Measurements from ENCODE around the gene MSRB2. TPM values are rescaled to one million over a fixed set of nuclear protein-coding genes. Genes with fewer than 3 reads are reported as not detected.
A peak's percentile ranks its signal among the peaks of the same experiment; 100 is the strongest.

MSRB2 gene
- total RNA-seq, 2 experiments from 2014 or later: 13.9 to 16.0 TPM

DNA sequence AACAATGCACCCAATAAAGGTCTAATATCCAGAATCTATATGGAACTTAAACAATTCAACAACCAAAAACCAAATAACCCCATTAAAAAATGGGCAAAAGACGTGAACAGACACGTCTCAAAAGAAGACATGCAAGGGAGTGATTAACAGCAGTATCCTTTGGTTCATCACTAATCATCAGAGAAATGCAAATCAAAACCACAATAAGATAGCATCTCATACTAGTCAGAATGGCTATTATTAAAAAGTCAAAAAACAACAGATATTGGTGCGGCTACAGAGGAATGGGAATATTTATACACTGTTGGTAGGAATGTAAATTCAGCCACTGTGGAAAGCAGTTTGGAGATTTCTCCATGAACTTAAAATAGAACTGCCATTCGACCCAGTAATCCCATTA, 46.6 kb downstream of the MSRB2 start:
- peaks cover 3% of the 10 kb centered on the region for H3K27me3 Mint-ChIP-seq (ENCODE audit: low read depth)
- intact Hi-C loops (cut with micrococcal nuclease): no loop called here
- peaks cover 5% of the 10 kb centered on the region for H3K9me3 Mint-ChIP-seq
- H3K4me3 Mint-ChIP-seq: no peak overlapping the region
- DNase-seq: no peak
- no peak overlapping the region for H3K27ac Mint-ChIP-seq
- no peaks in the 10 kb centered on the region for H3K36me3 Mint-ChIP-seq (ENCODE audit: low read depth)
- CTCF ChIA-PET: no interaction called here
- H3K4me1 Mint-ChIP-seq (ENCODE audit: low read depth): no peaks in the 10 kb centered on the region

DNA sequence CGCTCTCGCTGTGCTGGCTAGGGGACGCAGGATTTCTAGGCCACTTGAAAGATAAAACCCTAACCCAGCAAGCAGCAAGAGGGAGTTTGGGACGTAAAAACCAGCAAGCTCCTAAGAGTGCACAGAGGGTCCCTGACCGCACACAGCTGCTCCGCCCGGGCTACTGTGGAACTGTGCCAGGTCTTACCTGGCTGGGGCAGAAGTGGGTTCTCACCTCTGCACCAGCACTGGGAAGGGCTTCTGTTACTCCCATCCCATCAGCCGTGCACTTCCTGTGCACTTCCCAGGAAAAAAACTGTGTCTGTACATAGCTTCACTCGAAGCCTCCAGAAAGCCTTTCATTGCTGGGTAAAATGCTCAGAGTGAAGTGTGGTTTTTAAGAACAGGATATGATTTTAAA, 50.9 kb downstream of the MSRB2 start:
- H3K27me3 Mint-ChIP-seq (ENCODE audit: low read depth): peaks cover 8% of the 10 kb centered on the region
- intact Hi-C loops (cut with micrococcal nuclease): no loop called here
- DNase-seq: no peak
- CTCF ChIA-PET: no interaction called here
- no peak overlapping the region for H3K4me3 Mint-ChIP-seq
- no peaks in the 10 kb centered on the region for H3K4me1 Mint-ChIP-seq (ENCODE audit: low read depth)
- no peaks in the 10 kb centered on the region for H3K36me3 Mint-ChIP-seq (ENCODE audit: low read depth)
- no peaks in the 10 kb centered on the region for H3K9me3 Mint-ChIP-seq
- no peak overlapping the region for H3K27ac Mint-ChIP-seq

DNA sequence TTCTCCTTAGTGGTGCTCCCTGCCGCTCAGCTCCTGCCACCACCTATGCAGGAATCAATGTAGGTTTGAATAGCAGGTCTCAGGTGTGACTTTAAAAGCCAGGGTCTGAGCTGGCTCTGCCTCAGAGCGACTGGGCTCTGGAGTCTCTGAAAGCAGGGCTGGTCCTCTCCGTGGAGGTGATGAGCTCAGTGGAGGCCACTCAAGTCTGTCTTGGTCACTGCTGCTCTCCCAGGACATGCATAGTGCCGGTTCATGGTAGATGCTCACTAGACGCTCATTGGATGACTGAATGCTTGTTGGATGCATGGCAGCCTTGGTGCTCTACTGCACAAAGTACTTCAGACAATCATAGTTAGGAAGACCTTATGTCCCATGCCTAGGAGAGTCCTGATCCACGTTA, 51.7 kb downstream of the MSRB2 start:
- H3K4me1 Mint-ChIP-seq (ENCODE audit: low read depth): no peaks in the 10 kb centered on the region
- no peak overlapping the region for H3K27ac Mint-ChIP-seq
- H3K9me3 Mint-ChIP-seq: no peaks in the 10 kb centered on the region
- H3K27me3 Mint-ChIP-seq (ENCODE audit: low read depth): peaks cover 8% of the 10 kb centered on the region
- intact Hi-C loops (cut with micrococcal nuclease): no loop called here
- no peak for DNase-seq
- H3K4me3 Mint-ChIP-seq: no peak overlapping the region
- CTCF ChIA-PET: no interaction called here
- H3K36me3 Mint-ChIP-seq (ENCODE audit: low read depth): no peaks in the 10 kb centered on the region

- Mint-ChIP-seq H3K27ac (no peak overlapping the region), H3K27me3 (ENCODE audit: low read depth) (peaks cover 8% of the 10 kb centered on the region), H3K36me3 (ENCODE audit: low read depth) (no peaks in the 10 kb centered on the region), H3K9me3 (no peaks in the 10 kb centered on the region), H3K4me1 (ENCODE audit: low read depth) (no peaks in the 10 kb centered on the region), H3K4me3 (no peak overlapping the region)
- no peak for DNase-seq
- CTCF ChIA-PET: no interaction called here
- intact Hi-C loops (cut with micrococcal nuclease): no loop called here
Measured at GRCh38 chr10:23148214-23148613, 52.8 kb downstream of the MSRB2 start.

DNA sequence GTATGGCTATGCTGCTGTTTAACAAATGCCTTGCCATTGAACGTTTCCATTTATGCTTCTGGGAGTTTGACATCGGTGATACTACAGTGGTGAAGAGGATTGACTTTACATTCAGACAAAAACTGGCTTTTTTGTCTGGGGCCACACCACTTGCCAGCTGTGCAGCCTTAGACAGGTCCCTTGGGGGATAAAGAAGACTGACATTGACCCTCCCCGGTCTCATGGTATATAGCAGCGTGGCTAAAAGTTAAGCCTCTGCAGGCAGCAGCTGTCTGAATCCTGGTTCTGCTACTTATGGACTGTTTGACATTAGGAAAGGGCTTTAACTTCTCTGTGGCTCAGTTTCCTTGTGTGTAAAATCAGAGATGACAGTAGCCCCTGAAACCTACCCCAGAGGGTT, 54.7 kb downstream of the MSRB2 start:
- intact Hi-C loops (cut with micrococcal nuclease): no loop called here
- CTCF ChIA-PET: no interaction called here
- Mint-ChIP-seq H3K9me3 (no peaks in the 10 kb centered on the region), H3K27ac (no peak overlapping the region), H3K27me3 (ENCODE audit: low read depth) (peaks cover 12% of the 10 kb centered on the region), H3K36me3 (ENCODE audit: low read depth) (no peaks in the 10 kb centered on the region), H3K4me3 (no peak overlapping the region), H3K4me1 (ENCODE audit: low read depth) (no peaks in the 10 kb centered on the region)
- DNase-seq: no peak

DNA sequence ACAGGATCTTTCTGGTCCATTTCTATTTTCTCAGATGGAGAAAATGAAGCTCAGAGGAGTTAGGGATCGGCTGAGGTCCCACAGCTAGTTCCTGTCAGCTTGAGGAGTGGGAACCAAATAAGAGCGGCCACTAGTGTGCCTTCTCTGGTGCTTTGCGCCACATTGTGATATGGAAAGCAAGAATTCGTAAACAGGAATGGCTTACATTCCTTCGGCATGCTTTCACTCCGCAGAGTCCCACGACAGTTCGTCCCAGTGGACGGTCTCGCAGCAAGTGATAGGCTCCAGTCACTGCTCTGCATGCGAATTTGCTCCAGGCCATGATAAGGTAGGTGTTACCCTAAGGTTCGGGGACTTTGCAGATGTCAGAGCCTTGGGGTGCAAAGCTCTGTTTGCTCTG, 55.2 kb downstream of the MSRB2 start:
- CTCF ChIA-PET: no interaction called here

GRCh38 chr10:23151071-23151470, 55.7 kb downstream of the MSRB2 start:
- no peak overlapping the region for H3K27ac Mint-ChIP-seq
- H3K9me3 Mint-ChIP-seq: no peaks in the 10 kb centered on the region
- H3K4me1 Mint-ChIP-seq (ENCODE audit: low read depth): no peaks in the 10 kb centered on the region
- H3K36me3 Mint-ChIP-seq (ENCODE audit: low read depth): no peaks in the 10 kb centered on the region
- CTCF ChIA-PET: no interaction called here
- H3K27me3 Mint-ChIP-seq (ENCODE audit: low read depth): peaks cover 17% of the 10 kb centered on the region
- no peak for DNase-seq
- intact Hi-C loops (cut with micrococcal nuclease): no loop called here
- H3K4me3 Mint-ChIP-seq: no peak overlapping the region

More for the DNA sequence above, 55.2 kb downstream of the MSRB2 start:
- Mint-ChIP-seq H3K36me3 (ENCODE audit: low read depth) (no peaks in the 10 kb centered on the region), H3K4me1 (ENCODE audit: low read depth) (no peaks in the 10 kb centered on the region), H3K9me3 (no peaks in the 10 kb centered on the region), H3K4me3 (no peak overlapping the region), H3K27ac (no peak overlapping the region), H3K27me3 (ENCODE audit: low read depth) (peaks cover 12% of the 10 kb centered on the region)
- no peak for DNase-seq
- intact Hi-C loops (cut with micrococcal nuclease): no loop called here

- no peak overlapping the region for H3K27ac Mint-ChIP-seq
- H3K4me1 Mint-ChIP-seq (ENCODE audit: low read depth): peaks cover 8% of the 10 kb centered on the region
- intact Hi-C loops (cut with micrococcal nuclease): loop anchor here (5.0 kb wide), 2 partner anchors 502 to 1347 kb away; no protein-coding TSS in a partner anchor
- DNase-seq: no peak
- peaks cover 38% of the 10 kb centered on the region for H3K27me3 Mint-ChIP-seq (ENCODE audit: low read depth)
- H3K9me3 Mint-ChIP-seq: no peaks in the 10 kb centered on the region
- no peak overlapping the region for H3K4me3 Mint-ChIP-seq
- H3K36me3 Mint-ChIP-seq (ENCODE audit: low read depth): no peaks in the 10 kb centered on the region
- CTCF ChIA-PET: interaction anchor here (0.6 to 4.3 kb wide), 2 partner anchors 137 to 480 kb away, joined by 3 to 71 read pairs; no protein-coding TSS in a partner anchor
Measured at GRCh38 chr10:23155169-23155568, 59.8 kb downstream of the MSRB2 start.

- no peaks in the 10 kb centered on the region for H3K36me3 Mint-ChIP-seq (ENCODE audit: low read depth)
- H3K27me3 Mint-ChIP-seq (ENCODE audit: low read depth): peaks cover 33% of the 10 kb centered on the region
- H3K9me3 Mint-ChIP-seq: no peaks in the 10 kb centered on the region
- H3K4me1 Mint-ChIP-seq (ENCODE audit: low read depth): peaks cover 8% of the 10 kb centered on the region
- intact Hi-C loops (cut with micrococcal nuclease): loop anchor here (5.0 kb wide), 2 partner anchors 501 to 1346 kb away; no protein-coding TSS in a partner anchor
- no peak for DNase-seq
- CTCF ChIA-PET: interaction anchor here (0.6 to 4.3 kb wide), 7 partner anchors 12 to 500 kb away, joined by 3 to 71 read pairs (median 3); no protein-coding TSS in a partner anchor
- no peak overlapping the region for H3K27ac Mint-ChIP-seq
- no peak overlapping the region for H3K4me3 Mint-ChIP-seq
Measured at GRCh38 chr10:23156447-23157150, 61.2 kb downstream of the MSRB2 start.

GRCh38 chr10:23157239-23157681, 61.9 kb downstream of the MSRB2 start:
- CTCF ChIA-PET: interaction anchor here (0.6 to 4.3 kb wide), 11 partner anchors 52 to 1361 kb away, joined by 3 to 71 read pairs (median 4); no protein-coding TSS in a partner anchor
- Mint-ChIP-seq H3K27me3 (ENCODE audit: low read depth) (peaks cover 33% of the 10 kb centered on the region), H3K27ac (no peak overlapping the region), H3K36me3 (ENCODE audit: low read depth) (no peaks in the 10 kb centered on the region), H3K4me1 (ENCODE audit: low read depth) (peaks cover 8% of the 10 kb centered on the region), H3K9me3 (no peaks in the 10 kb centered on the region), H3K4me3 (no peak overlapping the region)
- intact Hi-C loops (cut with micrococcal nuclease): loop anchor here (5.0 kb wide), 2 partner anchors 500 to 1345 kb away; no protein-coding TSS in a partner anchor
- no peak for DNase-seq

DNA sequence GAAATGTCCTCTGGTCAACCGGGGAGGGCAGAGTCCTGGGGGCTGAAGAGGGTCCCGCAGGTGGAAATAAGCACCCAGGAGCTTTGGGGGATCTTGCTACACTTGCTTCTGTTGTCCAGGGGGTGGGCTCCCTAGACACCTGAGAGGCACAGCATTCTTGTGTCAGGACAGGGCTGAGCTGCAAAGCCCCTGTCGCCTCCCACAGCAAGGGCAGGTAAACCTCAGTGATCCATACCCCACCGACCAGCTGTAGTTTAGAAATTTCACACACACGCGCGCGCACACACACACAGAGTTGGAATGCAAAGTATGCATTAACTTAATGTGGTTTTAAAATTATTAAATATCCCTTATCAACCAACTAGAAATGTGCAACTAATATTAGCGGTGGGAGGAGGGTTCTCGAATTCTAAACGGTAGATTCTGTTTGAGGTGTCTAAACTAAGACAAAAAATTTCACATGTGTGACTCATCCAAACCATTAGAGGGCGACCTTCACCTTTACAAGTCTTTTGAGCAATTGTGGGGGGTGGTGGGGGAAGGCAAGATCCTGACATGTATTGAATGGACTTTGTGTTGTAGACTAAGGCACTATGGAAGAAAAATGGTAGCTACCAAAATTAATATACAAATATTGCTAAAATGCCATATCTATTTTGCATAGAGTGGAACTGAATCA, 62.5 kb downstream of the MSRB2 start:
- Mint-ChIP-seq H3K36me3 (ENCODE audit: low read depth) (no peaks in the 10 kb centered on the region), H3K27ac (no peak overlapping the region), H3K9me3 (no peaks in the 10 kb centered on the region), H3K4me1 (ENCODE audit: low read depth) (peaks cover 8% of the 10 kb centered on the region), H3K27me3 (ENCODE audit: low read depth) (peaks cover 33% of the 10 kb centered on the region), H3K4me3 (no peak overlapping the region)
- peak; percentile 27 for DNase-seq
- CTCF ChIA-PET: interaction anchor here (0.7 to 4.3 kb wide), 23 partner anchors 10 to 1361 kb away, joined by 3 to 71 read pairs (median 4); no protein-coding TSS in a partner anchor
- intact Hi-C loops (cut with micrococcal nuclease): loop anchor here (1.0 to 5.0 kb wide), 10 partner anchors 135 to 1399 kb away; no protein-coding TSS in a partner anchor

GRCh38 chr10:23158370-23158769, 63.0 kb downstream of the MSRB2 start:
- Mint-ChIP-seq H3K9me3 (no peaks in the 10 kb centered on the region), H3K27ac (no peak overlapping the region), H3K36me3 (ENCODE audit: low read depth) (no peaks in the 10 kb centered on the region), H3K4me1 (ENCODE audit: low read depth) (peaks cover 8% of the 10 kb centered on the region), H3K27me3 (ENCODE audit: low read depth) (peaks cover 33% of the 10 kb centered on the region), H3K4me3 (no peak overlapping the region)
- intact Hi-C loops (cut with micrococcal nuclease): loop anchor here (1.0 to 5.0 kb wide), 10 partner anchors 135 to 1399 kb away; no protein-coding TSS in a partner anchor
- peak; percentile 61 for DNase-seq
- CTCF ChIA-PET: interaction anchor here (0.6 to 4.3 kb wide), 24 partner anchors 9 to 1360 kb away, joined by 3 to 71 read pairs (median 4); no protein-coding TSS in a partner anchor

Measured in activated naive CD4-positive, alpha-beta T cell treated with anti-CD3 and anti-CD28 coated beads for 36 hours (primary cell).